ENCODE results near the gene LIME1. TPM values are rescaled to one million over a fixed set of nuclear protein-coding genes. Genes with fewer than 3 reads are reported as not detected.

The LIME1 gene
- total and polyA plus RNA-seq, 10 of the 15 experiments (the other 5 are each of a cell fraction or from before 2014, with no cell fraction given) = 0.35 to 154 (median 49.9) TPM

- Histone ChIP-seq H3K9ac (ENCODE audit: control insufficient read depth, insufficient read depth, low read length) (no peak overlapping the region), H3K9me3 (replicated peaks; ENCODE audit: control insufficient read depth, insufficient read depth, low read length) (no peaks in the 10 kb centered on the region), H2AFZ (ENCODE audit: control insufficient read depth, low read depth, low read length) (no peak overlapping the region), H3K27me3 (replicated peaks in 1 of 2; ENCODE audit: control insufficient read depth in 2 of 2, insufficient read depth in 2 of 2, low read length in 1 of 2) (no peaks in the 10 kb centered on the region), H3K4me2 (ENCODE audit: control insufficient read depth, insufficient read depth) (no peak overlapping the region), H3K36me3 (ENCODE audit: control insufficient read depth in 2 of 2, insufficient read depth in 2 of 2, low read length in 1 of 2) (no peaks in the 10 kb centered on the region), H3K27ac (ENCODE audit: control insufficient read depth, insufficient read depth) (no peak overlapping the region), H3K79me2 (ENCODE audit: control insufficient read depth, insufficient read depth, low read length) (no peaks in the 10 kb centered on the region), H3K4me3 (no peak overlapping the region), H3K4me1 (ENCODE audit: control insufficient read depth, insufficient read depth, low read length) (no peaks in the 10 kb centered on the region), H4K20me1 (ENCODE audit: control insufficient read depth, insufficient read depth) (no peaks in the 10 kb centered on the region)
- intact Hi-C loops (cut with micrococcal nuclease; ENCODE audit: unreplicated experiment) = no loop called here
- in situ Hi-C loops (cut with MboI) = no loop called here
- RAD21 ChIA-PET (ENCODE audit: unreplicated experiment) = no interaction called here
- 65% methylated on average over 16 of the region's 16 CpGs for WGBS (ENCODE audit: insufficient coverage, insufficient replicate concordance, low lambda C conversion rate, missing lambda C conversion rate)
- CTCF ChIA-PET = interaction anchor here (0.6 to 1.3 kb wide), 2 partner anchors 114 to 180 kb away, joined by 3 to 5 read pairs; no protein-coding TSS in a partner anchor
- no peak for ATAC-seq
- no peak for TF ChIP-seq SUZ12 (IDR thresholded peaks at IDR 0.05; ENCODE audit: unreplicated experiment)
- TF ChIP-seq ZNF24 (IDR thresholded peaks at IDR 0.05) = no peak
- no peak for TF ChIP-seq NFXL1 (IDR thresholded peaks at IDR 0.05; ENCODE audit: borderline replicate concordance)
- no peak for TF ChIP-seq NR2C2 (IDR thresholded peaks at IDR 0.05; ENCODE audit: borderline replicate concordance, control insufficient read depth, insufficient read length, low read depth)
- TF ChIP-seq BMI1 (IDR thresholded peaks at IDR 0.05; ENCODE audit: borderline replicate concordance) = no peak
- no peak for TF ChIP-seq ZNF592 (IDR thresholded peaks at IDR 0.05)
- no peak for TF ChIP-seq SP1 (IDR thresholded peaks at IDR 0.05; ENCODE audit: low read depth, low read length)
- TF ChIP-seq STAT1 (conservative IDR thresholded peaks at IDR 0.05) = no peak
- TF ChIP-seq HDAC2 (IDR thresholded peaks at IDR 0.05) = no peak
- TF ChIP-seq ETV6 (conservative IDR thresholded peaks at IDR 0.05 in 1 of 2, IDR thresholded peaks at IDR 0.05 in 1 of 2; ENCODE audit: borderline replicate concordance in 1 of 2, low read depth in 1 of 2) = no peak
- no peak for TF ChIP-seq SMAD5 (IDR thresholded peaks at IDR 0.05; ENCODE audit: low read depth)
- no peak for TF ChIP-seq NFIC (IDR thresholded peaks at IDR 0.05; ENCODE audit: low read depth, low read length)
- no peak for TF ChIP-seq CEBPZ (IDR thresholded peaks at IDR 0.05; ENCODE audit: low read depth, low read length)
- no peak for TF ChIP-seq RBBP5 (conservative IDR thresholded peaks at IDR 0.05)
- POLR2A ChIA-PET = interaction anchor here (0.8 kb wide), 1 partner anchor 13 kb away, joined by 3 read pairs; the partner anchor contains the start of gene LIME1
- SMC1A ChIA-PET (ENCODE audit: uncharacterized antibody, unreplicated experiment) = no interaction called here
- no TSS peak for BruUV-seq (replicated peaks)
- DNase-seq (ENCODE audit: low read depth, low spot score) = no peak
- FAIRE-seq = no peak
These were observed 13.4 kb downstream of the LIME1 start for GRCh38 chr20:63749597-63750508.

Data from GM12878 (cell line).